Head of caudate nucleus (tissue), 42 donors: ENCODE results near the gene MIB1.

Source experiments
- DNase-seq, 42 donors: peaks; one replicate each; pipeline versions ENCODE4 v3.0.0 to v3.0.0-alpha.2; 2020 to 2021; ENCODE audit warnings: mixed read lengths in 7 of 42
- intact Hi-C: fragments of 100-400 bp; cut with DNase I; formaldehyde crosslinking; loops from one replicate; pipeline ENCODE4 v1.15.0; 2022

Gene MIB1

DNA sequence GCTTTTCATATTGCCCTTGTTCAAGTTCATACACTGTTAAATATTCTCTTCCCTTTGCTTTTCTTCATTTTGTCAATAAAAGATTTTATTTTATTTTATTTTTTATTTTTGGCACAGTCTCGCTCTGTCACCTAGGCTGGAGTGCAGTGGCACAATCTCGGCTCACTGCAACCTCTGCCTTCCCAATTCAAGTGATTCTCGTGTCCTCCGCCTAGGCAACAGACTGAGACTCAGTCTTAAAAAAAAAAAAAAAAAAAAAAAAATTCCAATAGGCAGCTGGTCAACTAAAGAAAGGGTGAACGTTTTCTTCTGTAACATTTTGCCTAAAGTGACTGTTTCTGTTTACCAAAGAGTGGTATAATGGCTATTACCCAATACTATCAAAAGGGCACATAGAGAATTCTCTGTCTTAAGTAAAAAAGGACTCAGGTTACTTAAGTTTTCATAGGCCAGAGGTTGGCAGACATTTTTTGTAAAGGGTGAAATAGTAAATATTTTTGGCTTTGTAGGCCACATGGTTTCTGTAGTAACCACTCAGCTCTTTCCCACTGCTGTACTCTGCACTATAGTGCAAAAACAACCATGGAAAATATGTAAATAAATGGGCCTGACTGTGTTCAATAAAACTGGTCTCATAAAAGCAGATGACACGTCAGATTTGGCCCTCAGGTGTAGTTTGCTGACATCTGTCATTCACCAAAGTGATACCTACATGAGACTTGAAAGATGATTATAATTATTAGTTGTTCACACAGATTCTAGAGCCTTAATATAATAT, 113.4 kb downstream of the MIB1 start:
- no peak for DNase-seq
- intact Hi-C loops: loop anchor here (10.0 kb wide), 1 partner anchor 219 kb away; no protein-coding TSS in a partner anchor

DNA sequence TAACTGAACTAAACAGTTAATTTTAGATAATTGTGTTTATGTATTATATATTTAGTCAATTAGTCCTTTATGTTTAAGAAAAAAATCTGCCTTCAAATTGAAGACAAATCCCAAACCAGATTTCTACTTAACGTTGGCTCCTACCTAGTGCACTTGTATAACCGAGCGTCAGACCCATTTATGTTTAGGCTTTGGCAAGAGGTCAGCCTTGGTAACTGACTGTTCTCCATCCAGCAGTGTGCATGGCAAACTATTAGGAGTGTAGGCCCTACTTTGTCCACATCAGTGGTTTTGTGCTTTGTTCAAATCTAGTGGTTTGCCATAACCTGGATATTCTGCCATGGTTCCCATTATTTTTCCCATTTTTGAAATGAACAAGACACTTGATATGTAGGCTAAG, 114.8 kb downstream of the MIB1 start:
- intact Hi-C loops: loop anchor here (10.0 kb wide), 1 partner anchor 221 kb away; no protein-coding TSS in a partner anchor
- no peak for DNase-seq

DNA sequence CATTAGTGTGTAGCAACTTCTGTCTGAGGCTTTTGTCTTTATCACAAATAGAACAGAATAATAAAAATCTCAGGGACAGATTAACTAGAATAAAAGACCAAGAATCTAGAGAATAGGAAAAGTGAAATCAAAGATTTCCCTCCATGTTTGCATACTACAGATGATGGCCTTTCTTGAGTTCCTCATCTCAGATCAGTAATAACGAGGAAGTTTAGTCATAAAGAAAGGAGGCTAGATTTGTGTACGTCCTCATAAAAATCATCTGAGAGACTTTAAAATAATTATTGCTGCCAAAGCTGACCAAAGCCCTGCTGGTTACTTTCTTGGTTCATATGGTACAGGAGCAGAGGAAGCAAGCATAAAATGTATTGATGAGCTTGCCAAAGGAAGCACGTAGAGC, 117.3 kb downstream of the MIB1 start:
- DNase-seq: no peak
- intact Hi-C loops: loop anchor here (10.0 kb wide), 1 partner anchor 223 kb away; no protein-coding TSS in a partner anchor

DNA sequence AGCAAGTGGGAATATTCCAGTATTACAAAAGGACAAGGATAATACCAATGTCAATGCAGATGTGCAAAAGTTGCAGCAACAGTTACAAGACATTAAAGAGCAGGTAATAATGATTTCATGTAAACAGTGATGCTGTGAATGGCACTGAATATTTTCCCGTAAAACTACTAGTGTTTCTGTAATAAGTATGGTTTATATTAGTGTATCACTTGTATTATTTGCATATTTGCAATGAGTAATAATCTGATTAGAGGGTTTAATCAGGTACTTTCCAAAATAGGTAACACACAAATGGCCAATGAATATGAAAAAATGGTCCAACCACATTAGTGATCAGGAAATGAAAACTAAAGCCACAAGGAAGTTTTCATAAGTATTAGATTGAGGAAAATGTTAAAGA, 118.0 kb downstream of the MIB1 start:
- intact Hi-C loops: loop anchor here (10.0 kb wide), 1 partner anchor 224 kb away; no protein-coding TSS in a partner anchor
- DNase-seq: no peak

DNA sequence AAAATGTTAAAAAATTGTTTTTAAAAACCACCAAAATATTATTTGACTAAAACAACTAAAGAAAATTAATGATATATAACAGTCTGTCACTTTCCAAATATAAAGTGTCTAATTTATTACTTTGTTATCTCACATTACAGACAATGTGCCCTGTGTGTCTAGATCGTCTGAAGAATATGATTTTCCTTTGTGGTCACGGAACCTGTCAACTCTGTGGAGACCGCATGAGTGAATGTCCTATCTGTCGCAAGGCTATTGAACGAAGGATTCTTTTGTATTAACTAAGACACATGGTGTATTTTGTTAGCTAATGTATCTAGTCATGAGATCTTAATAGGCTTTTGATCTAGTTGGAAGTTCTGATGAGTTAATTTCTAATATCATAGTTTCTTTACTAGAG, 123.8 kb downstream of the MIB1 start:
- DNase-seq: no peak

DNA sequence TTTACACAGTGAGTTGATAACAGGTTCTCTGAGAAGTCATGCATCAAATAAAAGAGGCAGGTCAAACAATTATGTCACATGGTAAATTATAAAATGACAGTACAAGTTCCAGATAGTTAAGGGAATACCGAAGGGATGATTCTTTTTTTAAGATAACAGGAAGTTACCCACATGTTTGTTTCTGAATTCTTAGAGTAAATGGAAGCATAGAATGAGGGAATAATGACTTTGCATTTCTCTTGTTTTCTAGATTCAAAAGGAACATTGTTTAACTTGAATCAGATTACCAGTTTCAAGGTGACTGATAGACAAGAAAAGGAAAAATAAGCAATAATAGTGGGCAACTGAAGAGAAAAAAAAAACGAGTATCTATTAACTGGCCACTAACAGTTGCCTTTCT, 124.5 kb downstream of the MIB1 start:
- intact Hi-C loops: no loop called here

More for the DNA sequence above, 123.8 kb downstream of the MIB1 start:
- intact Hi-C loops: no loop called here

DNA sequence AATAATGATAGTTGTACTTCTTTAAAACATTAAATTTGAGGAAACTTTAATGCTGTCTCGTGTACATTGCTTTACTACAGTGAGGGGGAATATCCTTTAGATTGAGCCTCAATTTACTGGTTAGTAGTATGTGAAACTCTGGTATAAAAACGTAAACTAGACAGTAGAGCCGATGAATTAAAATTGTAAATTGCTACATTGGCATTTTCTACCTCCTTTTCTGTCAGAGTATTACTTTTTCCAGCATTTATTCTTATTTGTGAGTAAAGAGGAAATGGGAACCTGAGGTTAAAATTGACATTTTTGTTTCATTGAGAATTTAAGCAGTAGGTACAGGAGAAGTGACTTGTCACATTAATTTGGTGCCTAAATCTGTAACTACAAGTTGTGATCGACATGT, 128.2 kb downstream of the MIB1 start:
- intact Hi-C loops: loop anchor here (2.0 kb wide), 1 partner anchor 22 kb away; no protein-coding TSS in a partner anchor
- DNase-seq: no peak

More for the DNA sequence above, 124.5 kb downstream of the MIB1 start:
- DNase-seq: no peak

DNA sequence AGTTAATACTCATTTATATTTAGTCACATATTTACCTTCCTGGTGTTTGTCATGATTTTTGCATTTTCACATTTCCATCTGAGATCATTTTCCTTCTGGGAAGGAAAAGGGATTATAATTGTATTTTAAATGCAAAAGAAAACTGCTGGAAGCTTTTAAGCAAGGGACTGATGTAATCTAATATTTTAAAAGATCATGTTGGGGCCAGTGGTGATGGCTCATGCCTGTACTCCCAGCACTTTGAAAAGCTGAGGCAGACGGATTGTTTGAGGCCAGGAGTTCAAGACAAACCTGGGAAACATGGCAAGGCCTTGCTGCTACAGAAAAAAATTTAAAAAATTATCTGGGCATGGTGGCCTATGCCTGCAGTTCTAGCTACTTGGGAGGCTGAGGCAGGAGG, 149.0 kb downstream of the MIB1 start:
- DNase-seq: no peak
- intact Hi-C loops: no loop called here

DNA sequence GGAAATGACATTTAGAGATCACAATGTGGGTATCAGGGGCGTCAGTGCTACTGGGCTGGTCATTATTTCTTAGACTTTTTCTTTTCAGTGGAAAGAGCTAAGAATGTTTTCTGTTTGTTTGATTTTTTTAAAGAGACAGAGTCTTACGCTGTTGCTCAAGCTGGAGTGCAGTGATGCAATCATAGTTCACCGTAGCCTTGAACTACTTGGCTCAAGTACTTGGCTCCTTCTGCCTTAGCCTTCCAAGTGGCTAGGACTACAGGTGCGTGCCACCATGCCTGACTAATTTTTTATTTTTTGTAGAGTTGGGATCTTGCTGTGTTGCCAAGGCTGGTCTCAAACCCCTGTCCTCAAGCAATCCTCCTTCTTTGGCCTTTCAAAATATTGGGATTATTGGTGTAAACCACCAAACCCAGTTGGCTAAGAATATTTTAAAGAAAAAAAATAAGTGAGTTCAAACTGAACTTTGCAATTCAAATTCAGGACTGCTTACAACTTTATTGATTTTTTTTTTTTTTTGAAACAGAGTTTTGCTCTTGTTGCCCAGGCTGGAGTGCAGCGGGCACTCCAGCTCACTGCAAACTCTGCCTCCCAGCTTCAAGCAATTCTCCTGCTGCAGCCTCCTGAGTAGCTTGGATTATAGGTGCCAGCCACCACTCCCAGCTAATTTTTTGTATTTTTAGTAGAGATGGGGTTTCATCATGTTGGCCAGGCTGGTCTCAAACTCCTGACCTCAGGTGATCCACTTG, 154.2 kb downstream of the MIB1 start:
- intact Hi-C loops: no loop called here
- DNase-seq: no peak

DNA sequence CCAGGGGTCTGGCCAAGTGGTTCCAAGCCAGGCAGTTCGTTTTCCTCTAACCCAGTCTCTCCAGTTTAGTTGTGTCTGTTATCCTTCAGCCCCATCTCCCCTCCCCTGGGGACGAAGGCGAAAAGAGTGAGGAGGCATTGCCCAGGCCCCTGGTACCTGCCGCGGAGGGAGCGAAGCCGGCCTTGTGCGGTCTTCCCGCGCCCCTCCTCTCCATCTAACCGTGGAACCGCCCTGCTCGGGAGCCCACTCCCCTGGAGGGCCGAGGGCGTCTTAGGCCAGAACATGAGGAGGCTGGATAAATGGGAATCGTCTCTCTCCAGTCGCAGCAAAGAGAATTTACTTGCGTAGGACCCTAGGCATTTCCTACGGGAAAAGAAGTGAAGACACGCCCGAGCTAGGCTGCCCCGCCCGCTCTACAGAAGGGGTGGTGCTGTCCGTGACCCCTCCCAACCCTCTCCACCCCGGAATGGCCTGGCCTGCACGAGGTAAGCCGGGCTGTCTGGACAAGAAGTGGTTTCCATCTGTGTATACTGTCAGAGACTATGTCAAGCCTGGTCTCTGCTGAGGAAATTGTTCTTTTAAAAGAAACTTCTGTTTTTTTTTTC, 156.2 kb downstream of the MIB1 start:
- intact Hi-C loops: no loop called here
- no peak for DNase-seq

DNA sequence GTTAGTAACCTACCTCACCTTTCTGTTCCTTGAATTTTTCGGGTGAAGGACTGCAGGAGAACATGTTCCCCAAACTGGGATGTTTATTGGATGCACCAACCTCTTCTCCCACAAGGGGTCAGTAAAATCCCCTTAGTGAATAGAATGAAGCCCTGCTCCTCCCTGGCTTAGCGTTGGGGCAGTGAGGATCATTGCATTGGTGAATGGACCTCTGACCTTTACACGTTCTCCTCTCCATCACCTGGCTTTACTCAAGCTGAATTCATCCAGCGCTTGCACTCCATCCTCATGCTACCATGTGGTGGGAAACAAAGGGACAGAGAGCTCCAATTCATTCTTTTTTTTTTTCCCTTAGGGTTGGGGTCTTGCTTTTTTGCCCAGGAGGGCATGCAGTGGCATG, 157.2 kb downstream of the MIB1 start:
- intact Hi-C loops: no loop called here
- peak in 24 of 42 donors; percentile 13 to 78 (median 42) for DNase-seq

DNA sequence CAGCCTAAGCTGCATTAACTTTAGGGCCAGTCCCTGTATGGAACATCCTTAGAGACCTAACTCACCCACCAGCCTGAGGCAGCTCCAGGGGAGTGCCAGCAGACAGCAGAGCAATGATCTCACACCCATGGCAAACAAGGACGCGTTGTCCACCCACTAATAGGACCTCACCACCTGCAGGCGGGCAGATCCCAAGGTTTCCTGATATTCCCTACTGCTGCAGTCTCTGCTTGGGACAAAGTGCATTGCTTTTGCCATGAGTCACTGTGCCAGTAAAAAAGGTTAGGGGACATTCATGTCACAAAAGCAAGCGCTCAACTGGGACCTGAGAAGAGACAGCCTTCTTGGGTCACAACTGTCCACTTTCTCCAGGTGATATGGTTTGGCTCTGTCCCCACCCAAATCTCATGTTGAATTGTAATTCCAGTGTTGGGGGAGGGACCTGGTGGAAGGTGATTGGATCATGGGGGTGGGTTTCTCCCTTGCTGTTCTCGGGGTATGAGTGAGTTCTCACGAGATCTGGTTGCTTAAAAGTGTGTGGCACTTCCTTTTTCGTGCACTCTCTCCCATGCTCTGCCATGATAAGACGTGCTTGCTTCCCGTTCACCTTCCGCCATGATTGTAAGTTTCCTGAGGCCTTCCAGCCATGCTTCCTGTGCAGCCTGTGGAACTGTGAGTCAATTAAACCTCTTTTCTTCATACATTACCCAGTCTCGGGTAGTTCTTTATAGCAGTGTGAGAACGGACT, 160.2 kb downstream of the MIB1 start:
- no peak for DNase-seq
- intact Hi-C loops: no loop called here

DNA sequence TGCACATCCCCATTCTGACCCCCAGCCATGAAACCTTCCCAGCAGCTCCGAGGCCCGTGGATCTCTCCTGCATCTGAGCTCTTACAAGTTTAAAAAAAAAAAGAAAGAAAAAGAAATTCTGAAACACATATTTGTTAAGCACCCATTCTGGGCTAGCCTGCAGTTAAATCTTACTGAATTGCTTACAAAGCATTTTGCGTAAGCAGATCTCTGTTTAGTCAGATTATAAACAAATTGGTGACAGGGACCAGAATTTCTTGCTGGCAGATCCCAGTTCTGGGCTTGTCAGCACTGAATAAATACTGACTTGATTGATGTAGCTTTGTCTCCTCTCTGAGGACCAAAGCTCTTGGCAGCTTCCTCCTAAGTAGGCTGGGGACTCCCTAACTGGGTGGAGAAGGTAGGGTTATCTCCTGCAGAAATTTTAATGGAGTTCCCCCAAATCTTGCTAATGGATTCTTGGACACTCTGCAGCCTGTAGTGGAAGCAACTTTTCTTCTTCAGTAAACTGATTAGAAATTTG, 160.9 kb downstream of the MIB1 start:
- intact Hi-C loops: no loop called here
- DNase-seq: no peak

DNA sequence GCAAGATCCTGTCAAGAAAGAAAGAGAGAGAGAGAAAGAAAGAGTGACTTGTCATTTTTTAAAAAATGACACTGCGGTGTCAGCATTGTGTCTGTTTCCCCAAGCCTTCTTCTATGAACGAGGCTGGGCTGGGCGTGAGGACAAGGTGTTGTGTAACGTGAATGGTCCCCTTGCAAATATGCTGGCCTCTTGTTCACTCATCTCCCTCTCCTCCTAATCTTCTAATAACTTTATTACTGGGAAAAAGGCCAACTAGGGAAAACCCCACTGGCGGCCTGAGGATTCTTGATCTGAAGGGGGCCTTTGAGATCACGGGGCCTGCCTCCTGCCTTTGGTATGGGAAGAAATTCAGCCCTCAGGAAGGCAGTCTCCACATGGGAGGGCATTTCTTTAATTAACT, 163.1 kb downstream of the MIB1 start:
- intact Hi-C loops: no loop called here
- no peak for DNase-seq

DNA sequence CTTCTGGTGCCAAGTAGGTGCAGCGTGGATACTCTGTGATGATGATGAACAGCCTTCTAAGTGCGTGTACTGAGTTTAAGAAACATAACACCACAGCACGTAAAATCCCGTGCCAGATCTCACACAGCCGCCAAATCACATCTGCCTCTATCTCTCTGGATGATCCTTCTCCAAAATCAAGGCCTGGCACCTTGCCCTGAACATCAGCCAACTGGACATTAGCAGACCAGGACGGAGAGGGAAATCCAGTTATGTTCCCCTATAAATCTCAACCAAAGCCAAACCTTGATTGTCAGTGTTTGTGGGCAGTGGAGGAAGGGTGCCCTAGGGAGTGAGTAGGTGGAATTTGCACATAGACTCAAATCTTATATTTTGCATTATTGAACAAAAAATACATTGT, 164.3 kb downstream of the MIB1 start:
- peak in 7 of 42 donors; percentile 4 to 58 (median 21) for DNase-seq

DNA sequence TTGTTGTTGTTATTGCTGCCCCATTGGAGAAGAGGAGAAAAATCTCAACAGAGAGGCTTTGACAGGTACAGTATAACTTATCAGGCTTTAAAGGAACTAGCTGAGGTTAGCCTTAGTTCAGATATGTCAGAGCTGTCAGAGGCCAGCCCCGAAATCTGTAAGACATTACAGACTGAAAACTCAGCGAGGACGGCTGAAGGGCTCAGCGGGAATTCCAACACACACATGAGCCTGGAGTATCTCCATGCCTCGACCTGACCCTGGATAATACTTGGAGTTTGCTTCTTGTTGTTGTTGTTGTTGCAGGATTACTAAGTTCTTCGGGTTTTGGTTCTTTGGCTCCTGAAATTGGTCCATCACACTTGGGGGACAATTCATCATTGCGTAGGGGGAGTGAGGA, 166.9 kb downstream of the MIB1 start:
- no peak for DNase-seq
- intact Hi-C loops: no loop called here

More for the DNA sequence above, 164.3 kb downstream of the MIB1 start:
- intact Hi-C loops: no loop called here

DNA sequence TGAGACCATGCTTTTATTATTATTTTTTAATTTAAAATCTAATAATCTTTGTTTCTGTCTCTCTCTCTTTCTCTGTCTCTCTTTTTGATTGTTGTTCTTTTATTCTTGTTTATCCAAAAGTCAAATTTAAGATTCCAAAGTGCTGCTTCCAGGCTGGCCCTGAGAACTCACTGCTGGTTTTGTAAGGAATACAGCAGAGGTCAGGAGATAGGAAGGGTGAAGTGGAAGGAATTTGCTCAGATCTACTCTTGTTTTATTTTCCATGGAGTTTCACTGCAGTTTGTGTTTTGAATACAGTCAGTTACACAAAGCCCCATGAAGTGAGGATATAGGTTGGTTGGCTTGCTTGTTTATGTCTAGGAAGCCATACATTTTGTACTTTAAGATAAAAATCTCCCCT, 168.1 kb downstream of the MIB1 start:
- no peak for DNase-seq
- intact Hi-C loops: no loop called here

DNA sequence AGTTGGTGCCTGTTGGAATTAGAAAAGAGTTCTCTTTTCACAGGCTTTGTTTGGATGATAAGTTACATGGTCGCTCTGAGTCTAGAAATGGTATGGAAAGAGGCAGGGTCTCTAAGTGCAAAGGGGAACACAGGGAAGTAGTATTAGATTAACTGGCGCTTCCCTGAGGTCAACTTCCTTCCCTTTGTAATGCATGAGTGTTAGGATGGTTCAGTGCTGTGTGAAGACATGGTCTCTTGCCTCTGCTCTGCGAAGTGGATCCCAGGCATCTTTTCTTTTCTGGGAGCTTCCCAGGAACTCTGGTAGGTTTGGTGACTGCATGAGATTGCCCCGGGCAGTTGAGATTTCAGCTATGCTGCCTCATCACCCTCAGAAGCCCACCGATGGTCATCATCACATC, 170.3 kb downstream of the MIB1 start:
- no peak for DNase-seq
- intact Hi-C loops: no loop called here

DNA sequence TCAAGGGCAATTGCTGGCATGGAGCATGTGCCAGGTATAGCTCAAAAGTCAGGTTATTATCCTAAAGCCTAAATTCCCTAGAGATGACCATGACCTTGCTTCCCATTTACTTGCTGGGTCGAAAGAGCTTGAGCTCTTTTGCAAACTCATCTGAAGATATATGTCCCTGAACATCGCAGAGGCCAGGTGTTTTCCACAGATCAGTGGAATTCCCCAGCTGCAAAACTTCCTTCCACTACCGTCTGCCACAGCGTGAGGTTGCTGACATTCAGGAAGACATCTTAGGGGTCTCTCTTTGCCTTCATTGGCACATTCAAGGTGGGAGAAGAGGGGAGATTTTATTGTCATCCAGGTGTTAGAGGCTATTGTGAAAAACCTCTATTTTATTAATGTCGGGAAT, 171.0 kb downstream of the MIB1 start:
- DNase-seq: no peak
- intact Hi-C loops: no loop called here
